Measurements from ENCODE around the gene DZIP3. TPM values are rescaled to one million over a fixed set of nuclear protein-coding genes. Genes with fewer than 3 reads are reported as not detected.

Gene DZIP3
- polyA plus RNA-seq: 40.6 and 51.6 TPM in 2 replicates

GRCh38 chr3:108589081-108589997 lies at the start of gene DZIP3, which contains the start of gene CIP2A:
DZIP3 (plus strand) TSS chr3:108589722; CDS start chr3:108605407, 15,685 bp downstream.
CIP2A (minus strand) TSS chr3:108589438; CDS start chr3:108589375, 63 bp downstream.

Other genes with a start within 250 kb of the DZIP3 start
- gene MYH15, start 79.1 kb upstream of the DZIP3 start, polyA plus RNA-seq: 0.74 and 1.3 TPM in 2 replicates
- 2.1 and 5.3 TPM in 2 replicates for gene CIP2A, start 284 bp upstream of the DZIP3 start, polyA plus RNA-seq
- not detected in 2 replicates for gene RETNLB, start 167.7 kb downstream of the DZIP3 start, polyA plus RNA-seq
- not detected in 2 replicates for gene TRAT1, start 233.1 kb downstream of the DZIP3 start, polyA plus RNA-seq

Data from Purkinje cell (primary cell).